ENCODE results near the gene ERBB4. TPM values are rescaled to one million over a fixed set of nuclear protein-coding genes. Genes with fewer than 3 reads are reported as not detected.
"Not testable (repeated sequence)": the region's sequence is repeated elsewhere in the genome, so short reads cannot be mapped to it uniquely, and the experiment has no call there.

ERBB4 gene
- polyA plus RNA-seq, 4 donors: 2.2 to 63.3 (median 45.5) TPM

GRCh38 chr2:212237350-212238095 lies 301.1 kb downstream of the ERBB4 start:
- DNase-seq (ENCODE audit: low read depth in 4 of 4, low spot score in 3 of 4): no peak

- no peak for DNase-seq (ENCODE audit: low read depth in 4 of 4, low spot score in 3 of 4)
Measured at GRCh38 chr2:212228743-212229171, 309.8 kb downstream of the ERBB4 start.

DNA sequence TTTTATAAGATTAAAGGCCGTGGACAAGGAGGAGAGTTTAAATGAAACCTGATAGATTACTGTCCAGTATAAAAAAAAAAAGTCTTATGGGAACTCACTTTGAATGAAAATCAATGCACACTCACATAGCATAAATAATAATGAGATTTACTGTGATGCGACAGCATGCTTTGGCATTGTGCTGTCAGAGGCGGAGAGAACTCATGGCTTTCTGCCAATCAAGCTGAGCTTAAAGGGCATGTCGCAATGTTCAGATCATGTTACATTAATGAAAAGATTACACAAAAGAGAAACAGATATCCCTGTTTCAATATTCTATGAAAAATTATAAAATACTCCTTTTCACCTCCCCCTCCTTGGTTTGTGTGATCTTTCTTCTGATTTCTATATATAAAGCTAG lies 310.8 kb downstream of the ERBB4 start:
- no peak for DNase-seq (ENCODE audit: low read depth in 4 of 4, low spot score in 3 of 4)

- DNase-seq (ENCODE audit: low read depth in 4 of 4, low spot score in 3 of 4): no peak
Measured at GRCh38 chr2:212226114-212226513, 312.5 kb downstream of the ERBB4 start.

- no peak for DNase-seq (ENCODE audit: low read depth in 4 of 4, low spot score in 3 of 4)
Measured at GRCh38 chr2:212223696-212224095, 314.9 kb downstream of the ERBB4 start.

DNA sequence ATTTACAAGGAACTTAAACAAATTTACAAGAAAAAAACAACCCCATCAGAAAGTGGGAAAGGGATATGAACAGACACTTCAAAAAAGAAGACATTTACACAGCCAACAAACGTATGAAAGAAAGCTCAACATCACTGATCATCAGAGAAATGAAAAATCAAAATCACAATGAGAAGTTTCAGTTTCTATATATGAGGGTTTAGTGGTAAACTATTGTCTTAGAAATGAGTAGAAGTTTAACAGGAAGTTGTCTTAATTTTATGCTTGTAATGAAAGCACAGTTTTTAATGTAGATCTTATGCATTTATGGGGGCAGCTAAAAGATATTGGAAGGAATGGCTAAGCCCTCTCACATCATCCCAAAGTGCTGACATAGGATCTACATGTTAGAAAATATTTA lies 325.4 kb downstream of the ERBB4 start:
- no peak for DNase-seq (ENCODE audit: low read depth in 4 of 4, low spot score in 3 of 4)

GRCh38 chr2:212208467-212208866 lies 330.1 kb downstream of the ERBB4 start:
- no peak for DNase-seq (ENCODE audit: low read depth in 4 of 4, low spot score in 3 of 4)

- no peak for DNase-seq (ENCODE audit: low read depth in 4 of 4, low spot score in 3 of 4)
Measured at GRCh38 chr2:212197776-212198175, 340.8 kb downstream of the ERBB4 start.

DNA sequence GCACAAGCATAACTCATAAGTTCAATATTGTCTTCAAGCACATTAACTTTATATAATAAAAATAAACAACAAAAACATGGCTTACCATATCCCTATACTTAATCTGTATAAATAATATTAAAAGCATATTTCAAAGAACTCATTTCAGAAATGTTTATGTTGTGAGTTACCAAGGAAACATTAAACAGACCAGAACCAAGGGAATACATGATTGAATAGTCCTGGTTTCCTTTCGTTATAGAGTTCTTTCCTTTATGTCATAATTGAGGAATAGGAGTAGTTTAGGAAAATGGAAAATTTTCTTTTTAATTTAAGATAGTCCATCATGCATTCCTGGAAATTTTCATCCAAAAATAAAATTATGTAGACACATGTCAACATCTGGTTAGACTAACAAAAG lies 343.0 kb downstream of the ERBB4 start:
- no peak for DNase-seq (ENCODE audit: low read depth in 4 of 4, low spot score in 3 of 4)

DNA sequence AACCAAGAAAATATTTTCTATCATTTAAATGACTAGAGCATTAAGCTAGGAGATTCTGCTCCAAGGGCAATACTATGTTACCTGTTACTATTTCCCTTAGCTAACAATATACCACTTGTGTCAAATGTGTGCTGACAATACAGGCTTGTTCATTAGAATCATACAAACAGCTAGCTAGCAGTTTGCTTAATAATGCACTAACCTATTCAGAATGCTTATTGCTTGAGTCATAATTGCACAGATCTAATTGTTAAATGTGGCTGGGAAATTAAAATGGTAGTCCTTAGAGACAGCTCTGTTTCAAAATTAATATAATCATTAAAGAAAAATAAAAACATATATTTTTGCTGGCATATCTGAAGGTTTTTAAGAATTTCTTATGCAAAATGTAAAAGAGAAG lies 344.2 kb downstream of the ERBB4 start:
- no peak for DNase-seq (ENCODE audit: low read depth in 4 of 4, low spot score in 3 of 4)

DNA sequence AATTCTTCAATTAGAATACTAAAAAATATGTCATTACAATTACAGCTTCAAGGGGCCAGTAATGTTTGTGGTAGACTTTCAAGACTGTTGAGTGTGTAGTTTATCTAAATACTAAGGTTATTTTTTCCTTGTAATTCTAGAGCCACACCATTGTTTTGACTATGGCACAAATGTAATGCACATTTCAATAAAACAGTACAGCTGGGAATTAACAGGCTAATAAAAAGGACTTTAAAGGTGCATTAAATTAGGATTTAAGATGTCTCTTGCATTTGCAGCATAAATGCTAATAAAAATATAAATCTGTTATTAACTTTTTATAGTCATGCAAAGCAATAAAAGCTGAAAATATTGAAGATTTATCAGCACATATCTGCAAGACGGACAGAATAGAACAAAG lies 344.8 kb downstream of the ERBB4 start:
- DNase-seq (ENCODE audit: low read depth in 4 of 4, low spot score in 3 of 4): no peak

GRCh38 chr2:212193056-212193455 lies 345.5 kb downstream of the ERBB4 start:
- DNase-seq (ENCODE audit: low read depth in 4 of 4, low spot score in 3 of 4): no peak

DNA sequence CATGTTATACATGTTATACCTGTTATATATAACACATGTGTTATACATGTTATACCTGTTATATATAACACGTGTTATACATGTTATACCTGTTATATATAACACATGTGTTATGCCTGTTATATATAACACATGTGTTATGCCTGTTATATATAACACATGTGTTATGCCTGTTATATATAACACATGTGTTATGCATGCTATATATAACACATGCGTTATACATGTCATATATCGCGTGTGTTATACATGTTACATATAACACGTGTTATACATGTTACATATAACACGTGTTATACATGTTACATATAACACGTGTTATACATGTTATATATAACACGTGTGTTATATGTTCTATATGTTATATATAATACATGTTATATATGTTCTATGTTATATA lies 347.2 kb downstream of the ERBB4 start:
- not testable (repeated sequence) for DNase-seq (ENCODE audit: low read depth in 4 of 4, low spot score in 3 of 4)

DNA sequence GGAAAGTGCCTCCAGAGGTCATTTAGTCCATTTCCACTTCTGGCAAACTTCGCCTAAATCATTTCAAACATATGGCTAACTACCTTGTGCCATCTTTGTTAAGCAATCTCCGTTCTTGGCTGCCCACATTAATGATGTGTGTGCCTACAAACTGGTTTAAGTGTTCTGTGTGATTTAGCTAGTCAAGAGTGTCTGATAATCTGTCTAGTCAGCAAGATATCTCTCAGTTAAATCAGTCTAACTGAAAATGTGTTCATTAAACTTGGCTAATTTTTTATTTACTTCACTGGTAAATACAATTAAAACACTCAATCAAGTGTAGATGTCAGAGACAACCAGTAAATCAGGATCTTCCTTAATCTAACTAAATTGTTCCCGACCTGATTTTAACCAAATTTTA lies 352.4 kb downstream of the ERBB4 start:
- no peak for DNase-seq (ENCODE audit: low read depth in 4 of 4, low spot score in 3 of 4)

DNA sequence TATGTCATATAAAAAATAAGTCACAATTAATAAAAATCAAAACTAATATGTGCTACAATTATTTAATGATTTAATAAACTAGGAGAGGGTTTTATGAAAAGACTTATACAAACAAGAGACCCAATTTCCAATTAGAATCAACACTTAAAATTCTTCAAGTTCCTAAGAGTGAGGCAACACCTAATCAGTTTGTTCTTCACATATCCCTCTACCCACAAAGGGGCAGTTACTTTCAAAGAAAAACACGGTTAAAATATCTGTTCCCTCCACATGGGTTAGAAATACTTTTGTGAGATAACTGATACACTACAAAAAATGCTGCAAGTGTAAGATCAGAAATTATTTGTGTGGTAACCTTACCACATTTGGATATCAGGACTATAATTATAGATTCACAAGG lies 357.0 kb downstream of the ERBB4 start:
- DNase-seq (ENCODE audit: low read depth in 4 of 4, low spot score in 3 of 4): no peak

DNA sequence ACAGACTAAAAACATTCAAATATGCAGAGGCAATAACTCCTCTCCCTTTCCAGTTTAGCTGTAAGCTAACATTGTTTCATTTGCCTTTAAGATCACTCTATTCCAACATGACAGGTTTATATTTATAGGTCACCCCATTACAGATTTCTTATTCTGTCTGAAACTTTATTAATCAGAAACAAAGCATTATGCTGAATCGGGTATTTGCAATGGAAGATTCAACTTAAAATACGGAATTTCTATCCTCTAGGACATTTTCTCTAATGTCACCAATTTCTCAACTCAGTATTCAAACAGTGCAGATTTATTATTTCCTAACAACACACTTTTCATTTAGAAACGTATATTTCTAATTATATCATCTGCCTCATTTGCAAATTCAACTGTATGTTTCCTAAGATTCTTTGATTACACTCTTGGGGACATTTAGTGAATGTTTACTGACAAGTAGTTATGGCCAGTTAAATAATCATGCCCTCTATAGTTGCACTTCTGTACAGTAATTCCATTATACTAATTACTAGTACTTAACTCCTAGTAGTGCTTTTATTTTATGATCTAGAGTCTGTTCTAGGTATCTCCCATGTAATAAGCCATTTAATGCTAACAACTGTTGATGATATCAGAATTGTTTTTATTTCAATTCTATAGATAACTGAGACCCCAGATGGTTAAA lies 358.1 kb downstream of the ERBB4 start:
- no peak for DNase-seq (ENCODE audit: low read depth in 4 of 4, low spot score in 3 of 4)

GRCh38 chr2:212177724-212178123 lies 360.9 kb downstream of the ERBB4 start:
- DNase-seq (ENCODE audit: low read depth in 4 of 4, low spot score in 3 of 4): no peak

GRCh38 chr2:212176151-212176550 lies 362.5 kb downstream of the ERBB4 start:
- DNase-seq (ENCODE audit: low read depth in 4 of 4, low spot score in 3 of 4): no peak

DNA sequence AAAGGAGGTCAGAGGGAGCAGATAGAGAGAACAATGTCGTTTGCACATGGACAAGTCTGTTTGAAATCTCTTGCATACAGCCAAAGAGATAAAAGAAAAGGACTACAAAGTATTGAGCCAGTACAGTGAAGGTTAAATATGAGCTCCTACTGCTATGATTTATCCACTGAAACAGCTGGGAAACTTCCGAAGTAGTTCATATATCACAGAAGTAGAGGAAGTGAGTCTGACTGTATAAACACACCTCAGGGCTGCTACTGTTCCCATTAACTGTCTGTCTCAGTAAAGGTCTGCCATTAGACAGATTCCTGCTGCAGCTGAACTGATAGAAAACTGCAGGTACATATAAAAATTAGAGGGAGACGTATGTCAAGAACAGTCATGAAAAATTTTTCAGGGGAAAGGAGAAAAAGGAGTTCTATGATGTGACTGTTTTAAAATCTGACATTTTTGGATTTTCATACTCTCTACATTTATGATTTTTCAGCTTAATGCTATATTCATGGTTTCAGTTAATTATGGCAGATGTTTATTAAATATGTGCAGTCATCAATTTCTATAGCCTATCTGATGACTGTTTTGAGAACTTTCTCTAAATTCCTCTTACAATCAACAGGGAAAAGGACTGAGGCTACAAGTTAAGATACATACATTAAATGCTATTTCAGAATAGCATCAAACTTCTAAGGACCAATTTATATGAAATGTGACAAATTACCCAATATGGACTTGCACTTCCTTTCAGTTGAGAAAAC lies 364.7 kb downstream of the ERBB4 start:
- DNase-seq (ENCODE audit: low read depth in 4 of 4, low spot score in 3 of 4): peak in 3 of 4 donors; percentile 5 to 29 (median 8)

DNA sequence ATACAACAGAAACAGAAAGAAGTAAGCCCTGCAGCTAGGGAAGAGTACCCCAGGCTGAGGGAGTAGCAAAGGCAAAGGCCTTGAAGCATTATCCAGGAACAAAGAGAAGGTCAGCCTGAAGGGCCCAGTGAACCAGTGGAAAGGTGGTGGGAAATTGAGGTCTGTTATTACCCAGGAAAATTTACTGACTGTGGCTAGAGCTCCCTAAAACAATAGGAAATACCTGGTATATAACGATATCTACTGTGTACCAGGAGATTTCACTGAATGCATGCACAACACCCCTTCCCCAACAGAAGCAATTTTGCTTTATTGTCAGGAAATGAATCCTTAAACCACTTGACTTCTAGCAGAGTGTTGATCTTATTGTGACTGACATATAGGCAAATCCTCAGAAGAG lies 365.3 kb downstream of the ERBB4 start:
- DNase-seq (ENCODE audit: low read depth in 4 of 4, low spot score in 3 of 4): no peak

GRCh38 chr2:212170382-212170781 lies 368.2 kb downstream of the ERBB4 start:
- DNase-seq (ENCODE audit: low read depth in 4 of 4, low spot score in 3 of 4): no peak

- DNase-seq (ENCODE audit: low read depth in 4 of 4, low spot score in 3 of 4): no peak
Measured at GRCh38 chr2:212158081-212158480, 380.5 kb downstream of the ERBB4 start.

All from left renal pelvis (tissue), 4 donors.